HG03139 (cell line): Measurements from ENCODE around the gene ANKRD11.

ENCODE experiments used
- ATAC-seq: cut with Tn5 transposase; IDR thresholded peaks from one replicate; pipeline ENCODE4 v1.9.1; 2021; ENCODE audit not compliant: unreplicated experiment

The ANKRD11 gene

GRCh38 chr16:89354325-89354724, 136.0 kb downstream of the ANKRD11 start:
- ATAC-seq = no peak

DNA sequence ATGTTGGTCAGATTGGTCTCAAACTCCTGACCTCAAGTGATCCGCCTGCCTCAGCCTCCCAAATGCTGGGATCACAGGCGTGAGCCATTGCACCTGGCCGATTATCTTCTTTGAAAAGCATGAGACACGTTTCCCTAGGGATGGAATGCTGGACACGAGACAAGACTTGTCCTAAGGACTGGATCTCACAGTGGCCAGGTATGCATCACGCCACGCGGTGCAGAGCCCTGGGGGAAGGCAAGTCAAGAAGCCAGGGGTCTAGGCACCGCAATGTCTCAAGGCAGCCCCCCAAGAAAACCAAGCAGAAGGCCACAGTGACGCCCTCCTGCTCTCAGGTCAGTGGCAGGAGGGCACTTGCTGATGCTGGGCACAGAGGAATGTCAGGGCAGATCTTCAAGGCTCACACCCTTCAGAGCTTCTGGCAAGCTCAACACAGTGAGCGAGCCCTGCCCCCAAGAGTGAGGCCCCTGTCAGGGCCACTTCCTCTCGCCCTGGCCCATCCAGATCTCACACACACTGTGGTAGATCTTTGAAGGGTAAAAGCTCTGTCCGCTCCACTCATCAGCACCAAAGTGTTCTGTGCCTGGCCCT, 138.2 kb downstream of the ANKRD11 start:
- ATAC-seq = no peak

DNA sequence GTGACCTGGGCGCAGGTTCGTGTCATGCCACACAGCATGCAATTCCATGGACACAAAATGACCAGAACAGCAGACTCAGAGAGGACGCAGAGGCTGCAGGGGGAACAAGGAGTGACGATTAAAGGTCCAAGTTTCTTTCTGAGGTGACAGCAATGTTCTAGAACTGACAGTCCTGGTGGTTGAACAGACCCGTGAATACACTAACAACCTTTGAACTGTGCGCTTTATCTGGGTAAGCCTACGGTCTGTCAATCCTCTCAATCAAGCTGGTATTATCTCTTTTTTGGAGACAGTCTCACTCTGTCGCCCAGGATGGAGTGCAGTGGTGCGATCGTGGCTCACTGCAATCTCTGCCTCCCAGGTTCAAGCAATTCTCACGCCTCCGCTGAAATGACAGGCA, 138.7 kb downstream of the ANKRD11 start:
- ATAC-seq = no peak

DNA sequence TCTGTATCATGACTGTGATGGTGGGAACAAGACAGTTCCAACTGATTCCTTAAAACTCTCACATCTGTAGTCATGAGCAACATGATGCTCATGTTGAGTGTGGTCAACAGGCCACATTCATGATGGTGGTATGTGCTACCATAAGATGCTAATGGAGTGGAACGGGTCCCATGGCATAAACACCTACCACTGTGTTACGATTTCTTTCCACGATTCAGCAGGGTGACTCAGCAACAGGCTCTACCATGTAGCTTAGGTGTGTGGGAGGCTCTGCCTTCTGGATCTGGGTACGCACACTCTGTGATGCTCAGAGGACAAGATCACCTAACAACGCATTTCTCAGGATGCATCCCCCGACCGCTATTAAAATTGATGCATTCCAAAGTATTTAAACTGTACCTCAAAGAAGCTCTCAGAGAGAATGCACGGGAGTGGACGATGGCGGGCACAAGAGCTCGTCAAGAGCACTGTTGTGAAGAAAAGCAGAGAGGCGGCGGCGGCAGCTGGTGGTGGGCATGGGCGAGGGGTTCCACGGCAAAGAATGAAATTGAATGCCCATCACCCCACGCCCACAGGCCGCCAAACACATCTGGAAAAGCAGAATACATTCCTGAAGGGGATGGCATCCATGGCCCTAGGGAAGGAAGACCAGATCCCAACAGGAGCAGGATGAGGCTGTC, 139.5 kb downstream of the ANKRD11 start:
- ATAC-seq = no peak

DNA sequence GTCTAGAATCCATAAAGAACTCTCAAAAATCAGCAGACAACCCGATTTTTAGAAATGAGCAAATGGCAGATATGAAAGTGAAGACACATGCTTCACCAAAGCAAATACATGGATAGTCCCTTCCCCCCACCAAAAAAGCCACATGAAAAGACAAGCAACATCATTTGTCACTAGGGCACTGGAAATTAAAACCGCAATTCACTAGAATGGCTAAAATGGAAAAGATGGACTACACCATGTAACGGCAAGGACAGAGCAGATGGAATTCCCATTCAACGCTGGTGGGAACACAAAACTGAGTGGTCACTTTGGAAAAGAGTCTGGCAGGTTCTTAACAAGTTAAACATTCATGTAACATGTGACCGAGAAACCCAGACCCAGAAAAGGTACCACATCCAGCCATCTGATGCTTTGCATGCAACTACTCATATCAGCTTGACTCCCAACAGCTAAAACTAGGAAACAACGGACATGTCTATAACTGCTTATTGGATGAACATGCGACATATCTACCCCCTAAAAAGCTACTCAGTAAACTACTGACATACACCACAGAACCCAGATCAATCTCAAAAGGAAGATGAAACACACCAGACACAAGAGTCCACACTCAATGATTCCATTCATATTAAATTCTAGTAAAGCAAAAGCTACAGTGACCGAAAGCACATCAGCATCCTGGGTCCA, 140.3 kb downstream of the ANKRD11 start:
- no peak for ATAC-seq

GRCh38 chr16:89347807-89348206, 142.6 kb downstream of the ANKRD11 start:
- no peak for ATAC-seq

DNA sequence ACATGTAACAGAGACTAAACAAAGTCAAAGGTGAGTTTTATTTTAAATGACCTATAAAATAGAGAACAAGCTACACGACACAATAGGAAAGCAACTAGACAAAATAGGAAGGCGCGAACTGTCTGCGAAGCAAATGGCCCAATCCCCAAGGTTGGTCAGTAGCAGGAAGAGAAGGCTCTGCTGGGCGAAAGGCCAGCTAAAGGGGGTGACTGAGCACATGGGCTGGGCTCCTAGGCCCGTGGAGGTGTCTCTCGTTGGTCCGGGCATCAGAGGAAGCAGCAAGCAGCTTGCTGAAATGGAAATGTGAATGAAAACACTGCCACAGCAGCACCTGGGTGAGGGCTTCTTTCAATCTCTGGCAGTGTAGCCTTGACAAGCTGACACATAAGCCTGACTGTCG, 143.5 kb downstream of the ANKRD11 start:
- ATAC-seq = no peak

- no peak for ATAC-seq
Measured at GRCh38 chr16:89345642-89346150, 144.7 kb downstream of the ANKRD11 start.

GRCh38 chr16:89344846-89345611, 145.3 kb downstream of the ANKRD11 start:
- no peak for ATAC-seq

- ATAC-seq = no peak
Measured at GRCh38 chr16:89344458-89344834, 145.9 kb downstream of the ANKRD11 start.

DNA sequence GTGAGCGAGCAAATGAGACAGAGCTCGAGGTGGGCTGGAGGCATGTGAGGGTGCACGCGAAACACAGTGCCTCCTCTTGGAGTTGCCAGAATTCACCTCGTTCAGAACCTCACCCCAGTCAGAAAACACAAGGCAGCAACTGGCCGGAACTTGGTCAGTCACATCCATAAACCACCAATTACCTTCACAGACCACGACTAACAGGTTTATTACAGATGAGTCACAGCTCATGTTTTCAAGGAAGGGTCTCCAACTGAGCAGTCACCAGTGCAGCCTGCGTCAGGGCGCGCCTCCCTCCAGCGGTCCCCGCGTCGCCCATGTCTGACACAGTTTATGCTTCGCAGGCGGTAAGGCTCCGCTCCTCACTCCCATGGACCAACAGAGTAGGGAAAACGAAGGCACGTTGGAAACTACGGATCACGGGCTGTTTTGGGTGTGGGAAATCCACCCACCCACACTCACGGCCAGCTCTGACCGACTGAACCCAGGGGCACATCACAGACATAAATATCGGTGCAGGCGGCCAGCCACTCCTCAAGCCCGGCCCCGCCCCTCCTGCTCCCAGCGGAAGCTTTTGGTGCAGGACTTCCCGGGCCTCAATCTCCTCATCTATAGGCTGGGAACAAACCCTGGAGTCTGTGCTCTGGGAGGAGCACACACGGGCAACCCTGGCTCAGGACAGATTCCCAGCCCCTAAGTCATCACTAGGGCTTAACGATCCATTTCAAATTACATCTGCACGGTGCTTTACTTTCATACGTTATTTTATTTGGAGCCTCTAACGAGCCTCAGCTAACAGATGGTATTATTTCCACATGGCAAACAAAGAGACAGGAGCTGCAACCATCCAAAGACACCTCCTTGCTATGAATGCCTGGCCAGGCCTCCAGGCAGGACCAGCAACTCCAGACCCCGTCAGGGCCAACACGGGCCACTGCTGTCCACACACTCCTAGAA, 146.6 kb downstream of the ANKRD11 start:
- no peak for ATAC-seq

DNA sequence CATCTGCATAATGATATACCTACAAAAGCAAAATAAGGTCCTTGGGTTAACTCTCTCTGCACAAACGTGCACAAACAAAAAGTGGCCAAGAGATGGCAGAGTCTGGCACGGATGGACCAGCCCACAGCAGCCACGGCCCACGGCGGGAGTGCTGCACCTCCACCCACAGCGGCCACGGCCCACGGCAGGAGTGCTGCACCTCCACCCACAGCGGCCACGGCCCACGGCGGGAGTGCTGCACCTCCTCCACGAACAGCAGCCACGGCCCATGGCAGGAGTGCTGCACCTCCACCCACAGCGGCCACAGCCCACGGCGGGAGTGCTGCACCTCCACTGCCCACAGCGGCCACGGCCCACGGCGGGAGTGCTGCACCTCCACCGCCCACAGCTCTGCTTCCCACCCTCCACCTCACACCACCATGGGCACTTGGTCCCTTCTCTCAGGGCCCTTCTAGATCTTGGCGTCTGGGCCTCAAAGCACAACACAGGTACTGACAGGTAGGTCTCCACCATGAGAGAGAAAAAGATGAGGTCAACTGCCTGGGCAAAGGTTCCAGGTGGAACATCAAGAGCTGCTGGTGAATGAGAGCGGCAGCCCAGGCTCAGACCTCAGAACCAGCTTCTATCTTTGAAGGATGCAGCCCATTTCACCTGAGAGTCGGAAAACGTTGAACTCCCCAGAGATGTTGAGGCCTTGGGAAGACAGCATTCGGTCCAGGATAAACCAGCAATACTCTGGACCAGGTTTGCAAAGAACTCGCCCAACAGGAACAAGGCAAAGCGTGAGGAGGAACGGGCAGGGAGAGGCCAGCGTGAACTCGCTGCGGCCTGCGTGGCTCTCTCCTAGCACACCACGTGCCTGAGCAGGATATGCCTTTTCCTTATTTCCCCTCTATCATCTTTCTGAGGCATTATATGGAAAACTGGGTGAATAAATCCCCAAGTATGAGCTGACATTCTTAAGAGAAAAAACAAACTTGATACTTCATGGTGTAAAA, 148.4 kb downstream of the ANKRD11 start:
- ATAC-seq = no peak

- no peak for ATAC-seq
Measured at GRCh38 chr16:89341279-89341678, 149.1 kb downstream of the ANKRD11 start.

GRCh38 chr16:89338863-89339262, 151.5 kb downstream of the ANKRD11 start:
- ATAC-seq = no peak

DNA sequence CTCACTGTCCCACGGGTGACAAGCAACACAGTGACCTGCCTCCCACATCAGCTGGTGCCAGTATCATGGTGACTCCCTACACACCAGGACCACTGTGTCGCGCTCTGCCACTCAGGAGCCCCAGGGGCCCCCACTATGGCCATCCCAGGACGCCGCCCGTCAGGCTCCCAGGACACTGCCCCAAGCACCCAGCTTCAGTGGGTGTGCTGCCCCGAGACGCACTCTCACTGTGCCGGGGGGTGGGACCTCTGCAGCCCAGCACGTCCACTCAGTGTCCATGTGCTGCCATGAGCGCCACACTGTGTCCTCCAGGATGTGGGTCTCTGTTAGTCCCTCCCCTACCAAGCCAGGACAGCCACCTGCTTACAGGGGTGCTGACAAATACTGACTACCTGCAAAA, 152.4 kb downstream of the ANKRD11 start:
- ATAC-seq = no peak

DNA sequence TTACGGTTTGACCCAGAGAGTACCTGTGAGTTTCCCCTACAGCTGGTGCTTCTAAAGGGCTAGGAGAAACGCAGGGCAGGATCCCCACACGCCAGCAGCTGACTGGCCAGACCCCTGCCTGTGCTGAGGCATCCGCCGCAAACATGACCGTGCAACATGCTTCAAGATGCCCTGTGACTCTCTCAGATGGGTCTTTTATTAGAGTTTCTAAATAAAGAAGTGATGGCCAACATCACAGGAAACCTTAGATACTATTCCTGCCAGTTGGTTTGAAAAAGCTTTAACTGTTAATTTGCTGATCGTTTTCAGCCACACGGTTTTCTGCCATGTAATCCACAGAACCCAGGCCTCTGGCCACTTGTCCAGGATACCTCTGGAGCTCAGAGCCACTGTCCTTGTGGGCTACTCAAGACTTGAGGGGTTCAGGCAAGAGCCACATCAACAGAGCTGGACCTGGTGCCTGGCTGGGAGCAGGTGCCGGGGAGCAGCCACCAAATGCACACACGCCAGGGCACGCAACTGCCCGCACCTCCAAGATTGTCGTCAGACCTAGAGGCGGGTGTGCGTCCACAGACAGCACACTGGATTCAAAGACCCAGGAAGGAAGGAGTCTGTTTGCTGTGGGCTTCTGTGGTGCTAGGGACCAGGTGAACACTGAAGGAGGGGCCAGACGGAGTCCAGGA, 154.4 kb downstream of the ANKRD11 start:
- no peak for ATAC-seq

GRCh38 chr16:89334988-89335802, 155.2 kb downstream of the ANKRD11 start:
- no peak for ATAC-seq

DNA sequence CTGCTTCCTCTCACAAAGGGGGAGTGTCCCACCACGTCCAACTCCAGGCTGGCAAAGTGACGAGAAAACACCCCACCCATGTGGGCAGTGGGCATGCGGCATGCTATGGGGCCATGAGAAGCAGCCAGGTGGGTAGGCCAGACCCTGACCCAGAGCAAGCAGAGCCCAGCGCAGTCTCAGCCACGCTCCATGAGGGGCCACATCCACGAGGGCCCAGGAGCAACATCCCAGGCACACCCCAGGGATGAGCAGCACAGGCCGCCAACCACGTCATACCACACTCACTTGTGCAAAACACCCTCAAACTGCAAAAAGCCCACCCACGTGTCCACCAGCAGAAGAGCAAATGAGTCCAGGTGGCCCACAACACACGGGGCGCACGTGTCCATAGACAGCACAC, 155.9 kb downstream of the ANKRD11 start:
- ATAC-seq = no peak
